ENCODE results near the gene LIMK2.

DNA sequence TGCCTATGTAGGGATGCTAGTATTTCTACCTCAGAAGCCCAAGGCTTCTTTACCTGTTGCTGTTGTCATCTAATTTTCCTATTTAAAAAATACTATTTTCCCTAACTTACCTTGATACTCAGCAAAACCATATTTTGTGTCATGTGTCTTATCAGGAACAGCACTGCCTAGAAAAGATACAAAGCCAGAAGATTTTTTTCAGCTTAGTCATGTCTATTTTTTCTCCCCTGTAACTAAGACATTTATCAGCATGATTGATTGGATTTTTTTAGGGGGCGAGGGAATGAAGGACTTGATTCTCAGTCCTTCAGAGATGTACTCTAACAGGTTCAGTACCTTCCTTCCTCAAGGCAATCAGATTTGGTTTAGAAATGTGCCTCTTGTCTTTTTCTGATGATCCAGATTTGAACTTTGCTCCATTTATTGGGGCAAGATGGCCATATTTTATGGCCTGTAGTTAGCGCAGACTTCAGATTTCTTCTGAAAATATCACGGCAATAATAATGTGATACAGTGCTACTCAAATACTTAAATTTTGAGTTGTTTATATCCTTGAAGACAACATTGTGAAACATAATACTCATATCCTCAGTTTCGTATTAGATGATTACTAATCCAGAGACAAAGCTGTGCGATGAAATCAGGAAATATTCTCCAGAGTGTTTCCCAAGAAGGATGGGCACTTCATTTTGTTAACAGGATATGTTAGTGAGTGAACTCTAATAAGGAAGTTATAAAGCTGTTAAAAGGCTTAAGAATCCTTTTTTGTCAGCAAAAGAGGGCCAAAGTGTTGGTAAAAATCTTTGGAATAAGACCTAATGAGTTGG is 83.9 kb downstream of the LIMK2 start:
- TF ChIP-seq, protein P1, sequence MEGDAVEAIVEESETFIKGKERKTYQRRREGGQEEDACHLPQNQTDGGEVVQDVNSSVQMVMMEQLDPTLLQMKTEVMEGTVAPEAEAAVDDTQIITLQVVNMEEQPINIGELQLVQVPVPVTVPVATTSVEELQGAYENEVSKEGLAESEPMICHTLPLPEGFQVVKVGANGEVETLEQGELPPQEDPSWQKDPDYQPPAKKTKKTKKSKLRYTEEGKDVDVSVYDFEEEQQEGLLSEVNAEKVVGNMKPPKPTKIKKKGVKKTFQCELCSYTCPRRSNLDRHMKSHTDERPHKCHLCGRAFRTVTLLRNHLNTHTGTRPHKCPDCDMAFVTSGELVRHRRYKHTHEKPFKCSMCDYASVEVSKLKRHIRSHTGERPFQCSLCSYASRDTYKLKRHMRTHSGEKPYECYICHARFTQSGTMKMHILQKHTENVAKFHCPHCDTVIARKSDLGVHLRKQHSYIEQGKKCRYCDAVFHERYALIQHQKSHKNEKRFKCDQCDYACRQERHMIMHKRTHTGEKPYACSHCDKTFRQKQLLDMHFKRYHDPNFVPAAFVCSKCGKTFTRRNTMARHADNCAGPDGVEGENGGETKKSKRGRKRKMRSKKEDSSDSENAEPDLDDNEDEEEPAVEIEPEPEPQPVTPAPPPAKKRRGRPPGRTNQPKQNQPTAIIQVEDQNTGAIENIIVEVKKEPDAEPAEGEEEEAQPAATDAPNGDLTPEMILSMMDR (IDR thresholded peaks at IDR 0.05; ENCODE audit: low read depth, low read length, missing input control) = no peak
- no peak for TF ChIP-seq SP1 (IDR thresholded peaks at IDR 0.05)
- no peak for TF ChIP-seq TAF1 (conservative IDR thresholded peaks at IDR 0.05)
- TF ChIP-seq, protein P2, sequence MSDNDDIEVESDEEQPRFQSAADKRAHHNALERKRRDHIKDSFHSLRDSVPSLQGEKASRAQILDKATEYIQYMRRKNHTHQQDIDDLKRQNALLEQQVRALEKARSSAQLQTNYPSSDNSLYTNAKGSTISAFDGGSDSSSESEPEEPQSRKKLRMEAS (IDR thresholded peaks at IDR 0.05) = no peak
- TF ChIP-seq JUND (IDR thresholded peaks at IDR 0.05) = no peak
- TF ChIP-seq FOXA1 (IDR thresholded peaks at IDR 0.05) = no peak
- TF ChIP-seq RAD21 (IDR thresholded peaks at IDR 0.05) = no peak

Measured in liver (tissue), 3 donors.